HepG2 (cell line): ENCODE measurements around the gene SH3PXD2A. TPM values are rescaled to one million over a fixed set of nuclear protein-coding genes. Genes with fewer than 3 reads are reported as not detected.

Source experiments
- ATAC-seq: fragments of 200-7000 bp; cut with Tn5 transposase; 3 replicates; pipeline ENCODE4 v1.9.1; 2020; ENCODE audit warnings: mild to moderate bottlenecking, moderate library complexity
- BruUV-seq: library from RNA; stranded (reverse); fragments of 400-500 nt; replicated peaks from 2 replicates; lab custom pipeline; 2021; lab: Mats Ljungman, UMichigan
- CTCF ChIA-PET: fragments of 300-600 bp; formaldehyde crosslinking; extraction: SDS; loops from one replicate; lab custom pipeline; 2021; ENCODE audit warnings: low total read pairs, inconsistent platforms, low intra/inter-chr PET ratio; lab: Yijun Ruan, JAX
- POLR2A ChIA-PET: fragments of 350-600 bp; sonication (Branson Sonifier 250); formaldehyde crosslinking; loops from one replicate; lab custom pipeline; 2020; ENCODE audit warnings: antibody characterized with exemption, inconsistent platforms; lab: Yijun Ruan, JAX
- DNase-seq: peaks from one replicate; pipeline ENCODE4 v3.0.0-alpha.2; 2015; ENCODE audit warnings: low spot score
- FAIRE-seq: peaks from 3 replicates; lab custom pipeline; 2011; peaks lifted over from hg19 to GRCh38; lab: Jason Lieb, UNC
- H2AFZ ChIP-seq: one replicate; pipeline ENCODE4 v1.6.1; 2011; ENCODE audit warnings: low read length, inconsistent platforms
- H3K27ac ChIP-seq: fragments of 300-600 bp; 3 replicates; pipeline ENCODE4 v1.8.0; 2011; ENCODE audit warnings: mixed run types, mild to moderate bottlenecking, mixed read lengths, low read length, inconsistent platforms; ENCODE audit not compliant: insufficient read depth; ENCODE audit errors: extremely low read length
- H3K27me3 ChIP-seq, 2 experiments: fragments of 200-600 bp in 1 of 2; 2 replicates in 1 of 2; 3 replicates in 1 of 2; pipeline versions ENCODE4 v1.6.0 to v1.8.0; 2011; ENCODE audit warnings: low read length in 2 of 2, mild to moderate bottlenecking in 2 of 2, moderate library complexity in 2 of 2, inconsistent platforms in 1 of 2; ENCODE audit not compliant: insufficient read depth in 2 of 2, control insufficient read depth in 1 of 2
- H3K36me3 ChIP-seq, 2 experiments: fragments of 200-600 bp in 1 of 2; replicated peaks in 1 of 2; 2 replicates in 1 of 2; 3 replicates in 1 of 2; pipeline versions ENCODE4 v1.5.1 to v1.8.0; 2011; ENCODE audit warnings: low read length in 2 of 2, inconsistent platforms in 1 of 2; ENCODE audit not compliant: insufficient read depth in 2 of 2, control insufficient read depth in 1 of 2
- H3K4me1 ChIP-seq: 2 replicates; pipeline ENCODE4 v1.5.1; 2012; ENCODE audit warnings: low read length, inconsistent platforms; ENCODE audit not compliant: insufficient read depth
- H3K4me2 ChIP-seq: 2 replicates; pipeline ENCODE4 v1.6.0; 2011; ENCODE audit warnings: low read depth, low read length, inconsistent platforms
- H3K4me3 ChIP-seq, 3 experiments: fragments of 200-600 bp in 1 of 3; sonication (generic), shearing (Covaris generic) in 1 of 3; replicated peaks in 1 of 3; 2 replicates each; pipeline ENCODE4 v1.5.1; 2011 to 2016; ENCODE audit warnings: low read length in 3 of 3, inconsistent platforms in 2 of 3, low read depth in 2 of 3, mild to moderate bottlenecking in 2 of 3, control low read depth in 1 of 3, mixed read lengths in 1 of 3; ENCODE audit not compliant: insufficient read depth in 1 of 3
- H3K79me2 ChIP-seq: one replicate; pipeline ENCODE4 v1.6.1; 2011; ENCODE audit warnings: low read length, inconsistent platforms; ENCODE audit not compliant: insufficient read depth
- H3K9ac ChIP-seq: 2 replicates; pipeline ENCODE4 v1.6.0; 2011; ENCODE audit warnings: mild to moderate bottlenecking, low read depth, low read length, inconsistent platforms; ENCODE audit not compliant: insufficient read depth
- H3K9me3 ChIP-seq: 2 replicates; pipeline ENCODE4 v1.5.1; 2012; ENCODE audit warnings: mild to moderate bottlenecking, low read length
- H4K20me1 ChIP-seq: 2 replicates; pipeline ENCODE4 v1.6.0; 2011; ENCODE audit warnings: inconsistent platforms, mild to moderate bottlenecking, low read length, moderate library complexity; ENCODE audit not compliant: insufficient read depth
- KMT2B ChIP-seq: IDR thresholded peaks from 2 replicates; pipeline ENCODE4 v1.6.1; 2016; ENCODE audit warnings: missing genetic modification reagents, missing compliant biosample characterization
- MEF2D ChIP-seq: sonication (generic); formaldehyde crosslinking; IDR thresholded peaks from 2 replicates; pipeline ENCODE4 v1.5.1; 2020; ENCODE audit warnings: mild to moderate bottlenecking, missing genetic modification reagents
- PHF21A ChIP-seq: sonication (generic); formaldehyde crosslinking; IDR thresholded peaks from 2 replicates; pipeline ENCODE4 v1.5.0; 2020; ENCODE audit warnings: mild to moderate bottlenecking, missing genetic modification reagents
- TAF1 ChIP-seq: sonication (generic); formaldehyde crosslinking; IDR thresholded peaks from 2 replicates; pipeline ENCODE4 v1.4.0; 2020; ENCODE audit warnings: missing genetic modification reagents
- TP53 ChIP-seq: sonication (generic); formaldehyde crosslinking; conservative IDR thresholded peaks from 2 replicates; pipeline ENCODE4 v1.4.0; 2020; ENCODE audit warnings: missing genetic modification reagents
- TRIM24 ChIP-seq: sonication (generic); formaldehyde crosslinking; IDR thresholded peaks from 2 replicates; pipeline ENCODE4 v1.8.0; 2022; ENCODE audit warnings: mild to moderate bottlenecking, missing genetic modification reagents
- ZNF275 ChIP-seq: sonication (generic); formaldehyde crosslinking; IDR thresholded peaks from 2 replicates; pipeline ENCODE4 v1.8.0; 2022; ENCODE audit warnings: missing genetic modification reagents, mild to moderate bottlenecking, inconsistent platforms, borderline replicate concordance
- ZNF354B ChIP-seq: sonication (generic); formaldehyde crosslinking; IDR thresholded peaks from 2 replicates; pipeline ENCODE4 v1.8.0; 2022; ENCODE audit warnings: mild to moderate bottlenecking, missing genetic modification reagents
- WGBS: methylation state at CpG from one replicate; pipeline ENCODE4 v1.1.6; 2017; ENCODE audit warnings: low lambda C conversion rate; 5-methylcytosine and 5-hydroxymethylcytosine counted together
- in situ Hi-C: cut with HindIII; loops from 2 replicates; pipeline ENCODE4 v1.10.0; 2017; ENCODE audit warnings: low pct_unique_long_range_greater_than_20kb; ENCODE audit not compliant: extremely low pct_ligation_motif_present
- intact Hi-C: fragments of 100-400 bp; cut with micrococcal nuclease; formaldehyde crosslinking; loops from one replicate; pipeline ENCODE4 v1.10.0; 2022; ENCODE audit not compliant: unreplicated experiment
- polyA plus RNA-seq, 8 experiments: library from polyadenylated mRNA; depleted of rRNA in 3 of 8; stranded (reverse) in 7 of 8; unstranded in 1 of 8; fragments of >200 nt; fragmentation: Illumina TruSeq in 4 of 8; extraction: Trizol in 4 of 8; gene quantifications; 2 replicates each; pipeline versions ENCODE4 v1.2.1 to v1.2.3, GENCODE V29; 2011 to 2016; ENCODE audit warnings: low read depth in 4 of 8, missing spikeins in 1 of 8, mixed read lengths in 1 of 8; ENCODE audit not compliant: insufficient read depth in 1 of 8
- total RNA-seq, 5 experiments: library from RNA; depleted of rRNA; stranded (reverse); fragments of >200 nt; fragmentation: Illumina TruSeq; extraction: Trizol; gene quantifications; 2 replicates each; pipeline ENCODE4 v1.2.3, GENCODE V29; 2016; ENCODE audit warnings: low read depth in 1 of 5
- TF ChIP-seq, protein P1 (sequence below): sonication (generic); formaldehyde crosslinking; IDR thresholded peaks from 2 replicates; pipeline ENCODE4 v1.4.0; 2020; ENCODE audit warnings: missing genetic modification reagents
- TF ChIP-seq, protein P2 (sequence below): sonication (generic); formaldehyde crosslinking; IDR thresholded peaks from 2 replicates; pipeline ENCODE4 v1.5.0; 2020; ENCODE audit warnings: missing genetic modification reagents
- TF ChIP-seq, protein P3 (sequence below): sonication (generic); formaldehyde crosslinking; IDR thresholded peaks from 2 replicates; pipeline ENCODE4 v1.5.1; 2020; ENCODE audit warnings: missing genetic modification reagents, mild to moderate bottlenecking, borderline replicate concordance
- TF ChIP-seq, protein P4 (sequence below): sonication (generic); formaldehyde crosslinking; conservative IDR thresholded peaks from 2 replicates; pipeline ENCODE4 v1.4.0; 2020; ENCODE audit warnings: missing genetic modification reagents

SH3PXD2A gene
- total and polyA plus RNA-seq, 2 of the 13 experiments (the other 11 are each of a cell fraction or from before 2014, with no cell fraction given) = 11.1 to 11.3 TPM

DNA sequence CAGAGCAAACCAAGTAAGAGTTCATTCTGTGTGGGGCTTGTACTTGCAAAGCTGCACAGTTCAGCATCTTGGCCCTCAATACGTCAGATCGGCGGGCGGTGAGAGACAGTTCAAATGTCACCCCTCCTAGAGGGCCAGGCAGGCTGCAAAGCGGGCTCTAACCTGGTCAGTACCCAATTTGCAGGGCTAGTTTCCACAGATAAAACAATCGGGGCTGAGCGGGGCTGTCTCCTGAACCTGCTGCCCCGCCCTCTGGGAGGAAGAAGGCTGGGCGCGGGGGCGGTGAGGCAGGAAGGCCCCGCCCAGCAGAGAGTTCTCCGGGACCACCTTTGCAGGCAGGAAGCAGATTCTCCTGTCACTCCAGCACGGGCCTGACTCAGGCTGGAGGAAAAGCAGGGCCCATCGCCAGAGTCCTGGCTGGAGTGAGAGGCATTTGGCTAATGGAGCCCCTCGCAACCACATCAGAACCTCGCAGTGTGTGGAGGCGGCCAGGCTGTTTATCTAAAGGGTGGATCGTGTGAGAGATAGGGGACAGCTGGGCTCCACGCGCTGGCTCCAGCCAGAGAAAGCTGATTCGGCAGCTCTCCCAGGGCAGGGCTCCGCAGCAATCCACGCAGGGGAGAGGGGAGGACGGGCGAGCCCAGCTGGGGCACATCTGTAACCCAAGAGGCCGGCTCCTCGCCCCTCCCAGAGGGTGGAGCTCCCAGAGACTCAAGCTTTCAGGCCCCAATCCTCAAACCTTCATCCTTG is 83.1 kb downstream of the SH3PXD2A start (continued):
- TF ChIP-seq, protein P1, sequence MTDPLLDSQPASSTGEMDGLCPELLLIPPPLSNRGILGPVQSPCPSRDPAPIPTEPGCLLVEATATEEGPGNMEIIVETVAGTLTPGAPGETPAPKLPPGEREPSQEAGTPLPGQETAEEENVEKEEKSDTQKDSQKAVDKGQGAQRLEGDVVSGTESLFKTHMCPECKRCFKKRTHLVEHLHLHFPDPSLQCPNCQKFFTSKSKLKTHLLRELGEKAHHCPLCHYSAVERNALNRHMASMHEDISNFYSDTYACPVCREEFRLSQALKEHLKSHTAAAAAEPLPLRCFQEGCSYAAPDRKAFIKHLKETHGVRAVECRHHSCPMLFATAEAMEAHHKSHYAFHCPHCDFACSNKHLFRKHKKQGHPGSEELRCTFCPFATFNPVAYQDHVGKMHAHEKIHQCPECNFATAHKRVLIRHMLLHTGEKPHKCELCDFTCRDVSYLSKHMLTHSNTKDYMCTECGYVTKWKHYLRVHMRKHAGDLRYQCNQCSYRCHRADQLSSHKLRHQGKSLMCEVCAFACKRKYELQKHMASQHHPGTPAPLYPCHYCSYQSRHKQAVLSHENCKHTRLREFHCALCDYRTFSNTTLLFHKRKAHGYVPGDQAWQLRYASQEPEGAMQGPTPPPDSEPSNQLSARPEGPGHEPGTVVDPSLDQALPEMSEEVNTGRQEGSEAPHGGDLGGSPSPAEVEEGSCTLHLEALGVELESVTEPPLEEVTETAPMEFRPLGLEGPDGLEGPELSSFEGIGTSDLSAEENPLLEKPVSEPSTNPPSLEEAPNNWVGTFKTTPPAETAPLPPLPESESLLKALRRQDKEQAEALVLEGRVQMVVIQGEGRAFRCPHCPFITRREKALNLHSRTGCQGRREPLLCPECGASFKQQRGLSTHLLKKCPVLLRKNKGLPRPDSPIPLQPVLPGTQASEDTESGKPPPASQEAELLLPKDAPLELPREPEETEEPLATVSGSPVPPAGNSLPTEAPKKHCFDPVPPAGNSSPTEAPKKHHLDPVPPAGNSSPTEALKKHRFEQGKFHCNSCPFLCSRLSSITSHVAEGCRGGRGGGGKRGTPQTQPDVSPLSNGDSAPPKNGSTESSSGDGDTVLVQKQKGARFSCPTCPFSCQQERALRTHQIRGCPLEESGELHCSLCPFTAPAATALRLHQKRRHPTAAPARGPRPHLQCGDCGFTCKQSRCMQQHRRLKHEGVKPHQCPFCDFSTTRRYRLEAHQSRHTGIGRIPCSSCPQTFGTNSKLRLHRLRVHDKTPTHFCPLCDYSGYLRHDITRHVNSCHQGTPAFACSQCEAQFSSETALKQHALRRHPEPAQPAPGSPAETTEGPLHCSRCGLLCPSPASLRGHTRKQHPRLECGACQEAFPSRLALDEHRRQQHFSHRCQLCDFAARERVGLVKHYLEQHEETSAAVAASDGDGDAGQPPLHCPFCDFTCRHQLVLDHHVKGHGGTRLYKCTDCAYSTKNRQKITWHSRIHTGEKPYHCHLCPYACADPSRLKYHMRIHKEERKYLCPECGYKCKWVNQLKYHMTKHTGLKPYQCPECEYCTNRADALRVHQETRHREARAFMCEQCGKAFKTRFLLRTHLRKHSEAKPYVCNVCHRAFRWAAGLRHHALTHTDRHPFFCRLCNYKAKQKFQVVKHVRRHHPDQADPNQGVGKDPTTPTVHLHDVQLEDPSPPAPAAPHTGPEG (CRISPR knock-in tag) = no peak
- TF ChIP-seq TRIM24 (CRISPR knock-in tag) (no peak), PHF21A (CRISPR knock-in tag) (no peak)
- TF ChIP-seq, protein P2, sequence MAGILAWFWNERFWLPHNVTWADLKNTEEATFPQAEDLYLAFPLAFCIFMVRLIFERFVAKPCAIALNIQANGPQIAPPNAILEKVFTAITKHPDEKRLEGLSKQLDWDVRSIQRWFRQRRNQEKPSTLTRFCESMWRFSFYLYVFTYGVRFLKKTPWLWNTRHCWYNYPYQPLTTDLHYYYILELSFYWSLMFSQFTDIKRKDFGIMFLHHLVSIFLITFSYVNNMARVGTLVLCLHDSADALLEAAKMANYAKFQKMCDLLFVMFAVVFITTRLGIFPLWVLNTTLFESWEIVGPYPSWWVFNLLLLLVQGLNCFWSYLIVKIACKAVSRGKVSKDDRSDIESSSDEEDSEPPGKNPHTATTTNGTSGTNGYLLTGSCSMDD (CRISPR knock-in tag) = no peak
- TF ChIP-seq, all 625 proteins: peak for 0

DNA sequence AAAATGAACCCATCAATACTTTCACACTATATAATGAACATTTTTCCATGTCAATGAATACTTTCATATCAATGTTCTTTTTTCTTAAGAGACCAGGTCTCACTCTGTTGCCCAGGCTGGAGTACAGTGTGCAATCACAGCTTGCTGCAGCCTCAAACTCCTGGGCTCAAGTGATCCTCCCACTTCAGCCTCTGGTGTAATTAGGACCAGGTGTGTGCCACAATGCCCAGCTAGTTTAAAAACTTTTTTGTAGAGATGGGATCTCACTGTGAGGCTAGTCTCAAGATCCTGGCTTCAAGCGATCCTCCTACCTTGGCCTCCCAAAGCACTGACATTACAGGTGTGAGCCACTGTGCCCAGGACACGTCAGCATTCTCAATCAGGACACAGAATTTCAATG is 85.2 kb downstream of the SH3PXD2A start:
- ATAC-seq (no peak), FAIRE-seq (no peak), DNase-seq (no peak)
- no peaks in the 10 kb centered on the region for H3K9me3 ChIP-seq
- no peak overlapping the region for H2AFZ ChIP-seq
- H3K36me3 ChIP-seq = peaks cover 26 to 37% of the 10 kb centered on the region in 2 experiments
- no peak overlapping the region for H3K9ac ChIP-seq
- CTCF ChIA-PET = no interaction called here
- intact Hi-C loops = no loop called here
- peaks cover 3% of the 10 kb centered on the region for H3K79me2 ChIP-seq
- peaks cover 5% of the 10 kb centered on the region; the same call in 1 of the 2 replicates for H3K4me1 ChIP-seq
- no TSS peak for BruUV-seq
- WGBS = 100% methylated on average over 2 of the region's 2 CpGs
- no peaks in the 10 kb centered on the region for H3K27me3 ChIP-seq
- in situ Hi-C loops = no loop called here
- POLR2A ChIA-PET = interaction anchor here (1.3 kb wide), 1 partner anchor 24 kb away, joined by 4 read pairs; no protein-coding TSS in a partner anchor
- no peak overlapping the region for H3K4me2 ChIP-seq
- H3K27ac ChIP-seq = no peak overlapping the region
- H4K20me1 ChIP-seq = no peaks in the 10 kb centered on the region
- H3K4me3 ChIP-seq = no peak overlapping the region
- TF ChIP-seq MEF2D = no peak
- no peak for TF ChIP-seq ZNF354B (CRISPR knock-in tag)
- TF ChIP-seq TAF1 (CRISPR knock-in tag) = no peak
- TF ChIP-seq, protein P3, sequence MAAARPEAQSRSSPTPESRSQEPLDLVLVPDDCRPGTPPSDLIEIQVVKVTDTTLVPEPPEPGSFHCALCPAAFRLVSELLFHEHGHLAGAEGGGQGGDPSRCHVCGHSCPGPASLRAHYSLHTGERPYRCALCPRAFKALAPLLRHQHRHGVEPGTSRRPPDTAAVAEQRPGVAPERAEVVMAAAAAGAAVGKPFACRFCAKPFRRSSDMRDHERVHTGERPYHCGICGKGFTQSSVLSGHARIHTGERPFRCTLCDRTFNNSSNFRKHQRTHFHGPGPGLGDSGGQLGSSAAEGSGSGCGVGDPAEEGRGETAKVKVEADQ = no peak
- no peak for TF ChIP-seq KMT2B
- TF ChIP-seq ZNF275 (CRISPR knock-in tag) = no peak
- TF ChIP-seq, protein P4, sequence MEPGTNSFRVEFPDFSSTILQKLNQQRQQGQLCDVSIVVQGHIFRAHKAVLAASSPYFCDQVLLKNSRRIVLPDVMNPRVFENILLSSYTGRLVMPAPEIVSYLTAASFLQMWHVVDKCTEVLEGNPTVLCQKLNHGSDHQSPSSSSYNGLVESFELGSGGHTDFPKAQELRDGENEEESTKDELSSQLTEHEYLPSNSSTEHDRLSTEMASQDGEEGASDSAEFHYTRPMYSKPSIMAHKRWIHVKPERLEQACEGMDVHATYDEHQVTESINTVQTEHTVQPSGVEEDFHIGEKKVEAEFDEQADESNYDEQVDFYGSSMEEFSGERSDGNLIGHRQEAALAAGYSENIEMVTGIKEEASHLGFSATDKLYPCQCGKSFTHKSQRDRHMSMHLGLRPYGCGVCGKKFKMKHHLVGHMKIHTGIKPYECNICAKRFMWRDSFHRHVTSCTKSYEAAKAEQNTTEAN = no peak
- TF ChIP-seq TP53 (CRISPR knock-in tag) = no peak
